GM21515 (cell line): ENCODE results near the gene KDM4D.
"Not testable (repeated sequence)": the region's sequence is repeated elsewhere in the genome, so short reads cannot be mapped to it uniquely, and the experiment has no call there.

Experiments used
- ATAC-seq: cut with Tn5 transposase; IDR thresholded peaks from one replicate; pipeline ENCODE4 v1.9.1; 2021; ENCODE audit not compliant: unreplicated experiment

The KDM4D gene

GRCh38 chr11:95025594-95025993, 52.1 kb downstream of the KDM4D start:
- not testable (repeated sequence) for ATAC-seq

- no peak for ATAC-seq
These were observed 54.8 kb downstream of the KDM4D start for GRCh38 chr11:95028357-95028756.

- no peak for ATAC-seq
These were observed 59.5 kb downstream of the KDM4D start for GRCh38 chr11:95033051-95033450.

DNA sequence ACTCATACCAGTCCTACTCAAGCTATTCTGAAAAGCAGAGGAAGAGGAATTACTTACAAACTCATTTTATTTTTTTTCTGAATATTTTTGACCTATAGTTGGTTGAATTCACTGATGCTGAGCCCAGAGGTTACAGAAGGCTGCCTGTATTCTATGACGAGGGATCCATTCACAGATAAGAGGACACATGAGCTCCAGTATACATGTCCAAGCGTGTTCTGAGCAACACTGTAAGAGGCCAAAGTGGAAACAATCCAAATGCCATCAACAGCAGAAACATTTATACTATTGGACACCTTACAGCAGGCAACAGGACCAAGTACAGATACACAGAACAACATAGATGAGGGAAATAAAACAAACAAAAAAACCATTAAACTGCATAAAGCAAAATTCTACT, 61.8 kb downstream of the KDM4D start:
- ATAC-seq = no peak

DNA sequence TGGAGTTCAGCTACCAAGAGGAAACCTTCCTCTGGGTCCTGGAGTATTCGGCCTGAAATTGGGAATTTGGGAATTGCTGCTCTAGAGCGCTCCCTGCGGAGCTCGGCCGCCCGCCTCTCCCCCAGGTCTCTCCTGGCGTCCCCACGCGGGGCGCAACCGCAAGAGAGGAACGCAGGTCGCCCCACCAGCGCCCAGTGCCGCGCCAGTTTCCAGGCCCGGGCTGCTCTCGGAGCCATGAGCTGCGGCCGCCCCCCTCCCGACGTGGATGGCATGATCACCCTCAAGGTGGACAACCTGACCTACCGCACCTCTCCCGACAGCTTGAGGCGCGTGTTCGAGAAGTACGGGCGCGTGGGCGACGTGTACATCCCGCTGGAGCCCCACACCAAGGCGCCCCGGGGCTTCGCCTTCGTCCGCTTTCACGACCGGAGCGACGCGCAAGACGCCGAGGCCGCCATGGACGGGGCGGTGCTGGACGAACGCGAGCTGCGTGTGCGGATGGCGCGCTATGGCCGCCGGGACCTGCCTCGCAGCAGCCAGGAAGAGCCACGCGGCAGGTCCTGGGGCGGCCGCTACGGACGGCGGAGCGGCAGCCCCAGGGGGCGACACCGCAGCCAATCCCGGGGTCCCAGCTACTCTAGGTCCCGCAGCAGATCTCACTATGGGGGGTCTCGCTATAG, 64.0 kb downstream of the KDM4D start:
- not testable (repeated sequence) for ATAC-seq

DNA sequence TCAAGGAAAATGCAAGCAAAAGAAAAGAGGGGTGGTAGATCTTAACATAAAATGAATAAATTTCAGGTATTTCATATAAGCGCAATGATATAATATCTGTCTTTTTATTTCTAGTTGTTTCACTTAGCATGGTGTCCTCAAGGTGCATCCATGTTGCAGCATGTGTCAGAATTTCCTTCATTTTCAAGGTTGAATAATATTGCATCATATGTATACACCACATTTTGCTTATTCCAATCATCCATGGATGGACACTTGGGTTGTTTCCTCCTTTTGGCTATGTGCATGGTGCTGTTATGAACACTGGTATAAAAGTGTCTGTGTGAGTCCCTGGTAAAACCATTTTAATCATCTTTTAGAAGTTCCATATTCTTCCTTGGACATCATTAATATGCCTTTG, 68.7 kb downstream of the KDM4D start:
- no peak for ATAC-seq

- no peak for ATAC-seq
These were observed 69.4 kb downstream of the KDM4D start for GRCh38 chr11:95042906-95043305.

DNA sequence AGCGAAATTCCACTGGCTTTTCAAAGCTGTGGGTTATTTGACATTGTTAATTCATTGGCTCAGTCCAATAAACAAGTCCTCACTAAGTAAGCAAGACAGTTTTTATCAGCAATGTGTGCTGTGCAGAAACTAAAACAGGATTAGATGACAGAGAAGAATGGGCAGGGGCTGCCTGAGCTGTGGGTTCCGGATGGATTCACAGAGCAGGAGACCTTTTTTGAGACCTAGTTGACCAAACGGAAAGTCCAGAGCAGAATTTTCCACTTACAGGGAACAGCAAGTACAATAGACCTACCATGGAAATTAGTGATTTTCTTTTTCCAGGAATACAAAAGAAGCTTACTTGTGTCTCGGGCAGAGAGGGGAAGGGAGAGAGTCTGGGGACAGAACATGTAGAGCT, 70.5 kb downstream of the KDM4D start:
- no peak for ATAC-seq

GRCh38 chr11:95045812-95046211, 72.3 kb downstream of the KDM4D start:
- ATAC-seq = no peak
